HCT116 (cell line): ENCODE measurements around the gene TIPIN. TPM values are rescaled to one million over a fixed set of nuclear protein-coding genes. Genes with fewer than 3 reads are reported as not detected.

Experiments
- ATAC-seq: fragments of 200-7000 bp; cut with Tn5 transposase; 2 replicates; pipeline ENCODE4 v1.9.1; 2020; ENCODE audit warnings: mild to moderate bottlenecking, moderate library complexity
- BruUV-seq: library from RNA; stranded (reverse); fragments of 400-500 nt; replicated peaks from 2 replicates; lab custom pipeline; 2021; lab: Mats Ljungman, UMichigan
- CTCF ChIA-PET: fragments of 300-600 bp; sonication (Branson Sonifier 250); formaldehyde crosslinking; loops from one replicate; lab custom pipeline; 2021; ENCODE audit warnings: antibody characterized with exemption; lab: Charles Lee
- POLR2A ChIA-PET: fragments of 300-600, 350-600 bp; sonication (Branson Sonifier 250); formaldehyde crosslinking; loops from one replicate; lab custom pipeline; 2021; ENCODE audit warnings: antibody characterized with exemption; lab: Charles Lee
- RAD21 ChIA-PET, 2 experiments: fragments of 300-600 bp; sonication (Branson Sonifier 250); formaldehyde crosslinking; loops; one replicate each; lab custom pipeline; 2023; ENCODE audit warnings: low total read pairs in 2 of 2; ENCODE audit not compliant: uncharacterized antibody in 2 of 2, unreplicated experiment in 2 of 2, low non-redundant PET in 1 of 2; lab: Charles Lee
- DNase-seq: peaks from one replicate; pipeline ENCODE4 v3.0.0-alpha.2; 2010; ENCODE audit warnings: low read depth, low spot score
- H2AFZ ChIP-seq: fragments of 200-600 bp; shearing (Covaris generic), sonication (generic); 2 replicates; pipeline ENCODE4 v1.6.1; 2017; ENCODE audit warnings: low read depth, mixed run types, mixed read lengths, antibody characterized with exemption, low read length; ENCODE audit not compliant: poor library complexity, severe bottlenecking
- H3K27ac ChIP-seq: 2 replicates; pipeline ENCODE4 v1.5.1; 2012; ENCODE audit warnings: low read depth, low read length
- H3K27me3 ChIP-seq: fragments of 200-600 bp; sonication (generic); 2 replicates; pipeline ENCODE4 v1.6.1; 2016; ENCODE audit warnings: mixed run types, low read length, mixed read lengths; ENCODE audit not compliant: insufficient read depth
- H3K36me3 ChIP-seq, 2 experiments: fragments of 200-500 bp in 1 of 2; fragments of 200-600 bp in 1 of 2; sonication (Bioruptor generic) in 1 of 2; sonication (generic) in 1 of 2; 2 replicates each; pipeline versions ENCODE4 v1.5.1 to v1.6.1; 2014 to 2016; ENCODE audit warnings: low read length in 2 of 2, inconsistent platforms in 1 of 2, mixed read lengths in 1 of 2, mixed run types in 1 of 2; ENCODE audit not compliant: insufficient read depth in 2 of 2, control insufficient read depth in 1 of 2
- H3K4me1 ChIP-seq, 2 experiments: fragments of 200-600 bp in 1 of 2; sonication (generic) in 1 of 2; 2 replicates each; pipeline versions ENCODE4 v1.5.1 to v1.6.1; 2012 to 2017; ENCODE audit warnings: low read length in 2 of 2, inconsistent platforms in 1 of 2, mild to moderate bottlenecking in 1 of 2, mixed read lengths in 1 of 2, mixed run types in 1 of 2, moderate library complexity in 1 of 2; ENCODE audit not compliant: insufficient read depth in 2 of 2, control insufficient read depth in 1 of 2
- H3K4me2 ChIP-seq: fragments of 200-600 bp; sonication (generic); 2 replicates; pipeline ENCODE4 v1.6.1; 2017; ENCODE audit warnings: mixed run types, low read length, mixed read lengths
- H3K4me3 ChIP-seq, 2 experiments: fragments of 200-600 bp in 1 of 2; sonication (generic) in 1 of 2; replicated peaks in 1 of 2; 2 replicates each; pipeline ENCODE4 v1.5.1; 2011 to 2016; ENCODE audit warnings: low read length in 2 of 2, control low read depth in 1 of 2, low read depth in 1 of 2, mild to moderate bottlenecking in 1 of 2, mixed read lengths in 1 of 2, mixed run types in 1 of 2
- H3K79me2 ChIP-seq: fragments of 200-600 bp; sonication (generic); 2 replicates; pipeline ENCODE4 v1.6.1; 2017; ENCODE audit warnings: mild to moderate bottlenecking, mixed run types, low read length, moderate library complexity, mixed read lengths; ENCODE audit not compliant: insufficient read depth
- H3K9ac ChIP-seq: fragments of 200-600 bp; sonication (generic); 2 replicates; pipeline ENCODE4 v1.6.1; 2016; ENCODE audit warnings: low read length, mixed read lengths
- H3K9me2 ChIP-seq: fragments of 200-600 bp; sonication (generic), shearing (Covaris generic); 2 replicates; pipeline ENCODE4 v1.6.1; 2017; ENCODE audit warnings: mixed run types, mild to moderate bottlenecking, moderate library complexity; ENCODE audit not compliant: insufficient read depth
- H3K9me3 ChIP-seq, 2 experiments: fragments of 200-500 bp in 1 of 2; fragments of 200-600 bp in 1 of 2; sonication (Bioruptor generic) in 1 of 2; sonication (generic) in 1 of 2; 2 replicates each; pipeline ENCODE4 v1.6.1; 2014 to 2017; ENCODE audit warnings: low read length in 2 of 2, mixed read lengths in 2 of 2, inconsistent platforms in 1 of 2, low read depth in 1 of 2, mild to moderate bottlenecking in 1 of 2, mixed run types in 1 of 2, moderate library complexity in 1 of 2; ENCODE audit not compliant: control insufficient read depth in 1 of 2, insufficient read depth in 1 of 2
- H4K20me1 ChIP-seq: fragments of 200-600 bp; sonication (generic), shearing (Covaris generic); 2 replicates; pipeline ENCODE4 v1.6.1; 2017; ENCODE audit warnings: mixed run types, mild to moderate bottlenecking, moderate library complexity; ENCODE audit not compliant: insufficient read depth
- CBX3 ChIP-seq: IDR thresholded peaks from 2 replicates; pipeline ENCODE4 v1.6.1; 2012; ENCODE audit warnings: low read depth
- CEBPB ChIP-seq: IDR thresholded peaks from 2 replicates; pipeline ENCODE4 v1.6.1; 2012; ENCODE audit warnings: low read depth
- CTCF ChIP-seq, 3 experiments: fragments of 200-600 bp in 1 of 3; sonication (generic) in 1 of 3; IDR thresholded peaks in 2 of 3; conservative IDR thresholded peaks in 1 of 3; 2 replicates each; pipeline ENCODE4 v1.5.1; 2012 to 2017; ENCODE audit warnings: low read depth in 2 of 3, low read length in 2 of 3, antibody characterized with exemption in 1 of 3, borderline replicate concordance in 1 of 3, control low read depth in 1 of 3, mild to moderate bottlenecking in 1 of 3, mixed read lengths in 1 of 3, mixed run types in 1 of 3, moderate library complexity in 1 of 3; ENCODE audit not compliant: insufficient read depth in 1 of 3
- EGR1 ChIP-seq: IDR thresholded peaks from 2 replicates; pipeline ENCODE4 v1.6.1; 2012; ENCODE audit warnings: low read depth
- ELF1 ChIP-seq: IDR thresholded peaks from 2 replicates; pipeline ENCODE4 v1.6.1; 2012; ENCODE audit warnings: low read depth, borderline replicate concordance
- EZH2 ChIP-seq: fragments of 200-600 bp; sonication (generic); IDR thresholded peaks from 2 replicates; pipeline ENCODE4 v1.6.1; 2017; ENCODE audit warnings: antibody characterized with exemption, mixed run types
- EZH2phosphoT487 ChIP-seq: fragments of 200-600 bp; IDR thresholded peaks from 2 replicates; pipeline ENCODE4 v1.6.1; 2018; ENCODE audit warnings: antibody characterized with exemption, borderline replicate concordance
- POLR2A ChIP-seq: IDR thresholded peaks from 2 replicates; pipeline ENCODE4 v1.7.0; 2011; ENCODE audit warnings: borderline replicate concordance; ENCODE audit not compliant: insufficient read depth, insufficient read length; ENCODE audit errors: extremely low read depth
- SIN3A ChIP-seq: IDR thresholded peaks from 2 replicates; pipeline ENCODE4 v1.6.1; 2012; ENCODE audit warnings: low read depth
- TCF7L2 ChIP-seq: IDR thresholded peaks from 2 replicates; pipeline ENCODE4 v1.7.0; 2011; ENCODE audit warnings: borderline replicate concordance, inconsistent platforms; ENCODE audit not compliant: insufficient read depth, insufficient read length; ENCODE audit errors: extremely low read depth
- ZNF274 ChIP-seq: fragments of 200-500 bp; sonication (Bioruptor generic); IDR thresholded peaks from 2 replicates; pipeline ENCODE4 v1.6.1; 2014; ENCODE audit warnings: mild to moderate bottlenecking, low read depth, low read length, inconsistent platforms
- intact Hi-C: fragments of 100-400 bp; cut with micrococcal nuclease; formaldehyde crosslinking; loops from 2 replicates; pipeline ENCODE4 v1.10.0; 2022
- total RNA-seq: library from RNA; stranded (reverse); gene quantifications from one replicate; pipeline ENCODE4 v1.2.1, GENCODE V29; 2021; ENCODE audit not compliant: unreplicated experiment

The TIPIN gene
- total RNA-seq, 1 experiment from 2014 or later = 28.1 TPM

GRCh38 chr15:66296186-66296585, 60.3 kb downstream of the TIPIN start:
- Histone ChIP-seq H3K9ac (no peak overlapping the region), H4K20me1 (no peaks in the 10 kb centered on the region), H3K4me1 (peaks cover 17 to 30% of the 10 kb centered on the region in 2 experiments)
- RAD21 ChIA-PET = no interaction called here
- ATAC-seq = no peak
- intact Hi-C loops = no loop called here
- TF ChIP-seq CBX3 = no peak
- no peak for TF ChIP-seq TCF7L2
- TF ChIP-seq ELF1 = no peak
- no peak for TF ChIP-seq SIN3A
- TF ChIP-seq EGR1 = no peak
- no peak for TF ChIP-seq CTCF (IDR thresholded peaks at IDR 0.05 in 2 of 3, conservative IDR thresholded peaks at IDR 0.05 in 1 of 3; ENCODE audit: borderline replicate concordance in 1 of 3, insufficient read depth in 1 of 3, low read depth in 2 of 3, low read length in 2 of 3)
- TF ChIP-seq POLR2A = no peak
- TF ChIP-seq EZH2phosphoT487 = no peak
- no peak for TF ChIP-seq EZH2
- TF ChIP-seq ZNF274 = no peak
- TF ChIP-seq, all 23 proteins: peak for 0
- no TSS peak for BruUV-seq
- CTCF ChIA-PET = no interaction called here
- no peak overlapping the region for H2AFZ ChIP-seq
- H3K27me3 ChIP-seq = no peaks in the 10 kb centered on the region
- H3K9me2 ChIP-seq = no peaks in the 10 kb centered on the region
- no peak overlapping the region for H3K4me2 ChIP-seq
- no peak overlapping the region for H3K4me3 ChIP-seq
- DNase-seq = no peak
- no peaks in the 10 kb centered on the region for H3K9me3 ChIP-seq
- peaks cover 0 to 8% of the 10 kb centered on the region in 2 experiments; a peak in 1 of 4 replicates for H3K36me3 ChIP-seq
- peaks cover 32% of the 10 kb centered on the region for H3K79me2 ChIP-seq
- no peak overlapping the region for H3K27ac ChIP-seq
- POLR2A ChIA-PET = no interaction called here

DNA sequence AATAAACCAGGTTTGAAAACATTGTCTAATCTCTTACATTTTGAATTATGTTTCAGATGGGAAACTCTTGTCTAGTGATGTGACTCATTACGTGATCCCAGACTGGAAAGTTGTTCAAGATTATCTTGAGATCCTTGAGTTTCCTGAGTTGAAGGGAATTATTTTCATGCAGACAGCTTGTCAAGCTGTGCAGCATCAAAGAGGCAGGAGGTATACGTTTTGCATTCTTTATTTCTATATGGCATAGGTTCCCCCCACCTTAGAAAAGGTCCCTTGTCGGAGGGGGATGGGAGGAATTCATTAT, 61.6 kb downstream of the TIPIN start:
- Histone ChIP-seq H3K4me2 (peak overlapping the region; percentile 98), H3K4me1 (peaks cover 17 to 41% of the 10 kb centered on the region in 2 experiments), H3K27ac (peak overlapping the region; percentile 88; the same call in 1 of the 2 replicates), H3K9me3 (no peaks in the 10 kb centered on the region), H4K20me1 (no peaks in the 10 kb centered on the region), H3K27me3 (no peaks in the 10 kb centered on the region), H2AFZ (no peak overlapping the region), H3K4me3 (peak overlapping the region; percentile 67), H3K79me2 (peaks cover 32% of the 10 kb centered on the region), H3K9ac (peak overlapping the region; percentile 80), H3K36me3 (peaks cover 0 to 8% of the 10 kb centered on the region in 2 experiments; a peak in 1 of 4 replicates), H3K9me2 (no peaks in the 10 kb centered on the region)
- BruUV-seq = no TSS peak
- DNase-seq = no peak
- POLR2A ChIA-PET = interaction anchor here (1.1 kb wide), 1 partner anchor 11 kb away, joined by 4 read pairs; no protein-coding TSS in a partner anchor
- ATAC-seq = no peak
- intact Hi-C loops = no loop called here
- TF ChIP-seq CTCF (IDR thresholded peaks at IDR 0.05 in 2 of 3, conservative IDR thresholded peaks at IDR 0.05 in 1 of 3; ENCODE audit: borderline replicate concordance in 1 of 3, insufficient read depth in 1 of 3, low read depth in 2 of 3, low read length in 2 of 3) (no peak), CEBPB (no peak; the same call in 1 of the 2 replicates)
- CTCF ChIA-PET = interaction anchor here (2.2 kb wide), 1 partner anchor 204 kb away, joined by 7 read pairs; no protein-coding TSS in a partner anchor
- RAD21 ChIA-PET = no interaction called here
